ENCODE measurements around the gene DEFB132. TPM values are rescaled to one million over a fixed set of nuclear protein-coding genes. Genes with fewer than 3 reads are reported as not detected.

The DEFB132 gene
- total and polyA plus RNA-seq, 2 of the 8 experiments (the other 6 are each of a cell fraction or from before 2014, with no cell fraction given) = not detected

DNA sequence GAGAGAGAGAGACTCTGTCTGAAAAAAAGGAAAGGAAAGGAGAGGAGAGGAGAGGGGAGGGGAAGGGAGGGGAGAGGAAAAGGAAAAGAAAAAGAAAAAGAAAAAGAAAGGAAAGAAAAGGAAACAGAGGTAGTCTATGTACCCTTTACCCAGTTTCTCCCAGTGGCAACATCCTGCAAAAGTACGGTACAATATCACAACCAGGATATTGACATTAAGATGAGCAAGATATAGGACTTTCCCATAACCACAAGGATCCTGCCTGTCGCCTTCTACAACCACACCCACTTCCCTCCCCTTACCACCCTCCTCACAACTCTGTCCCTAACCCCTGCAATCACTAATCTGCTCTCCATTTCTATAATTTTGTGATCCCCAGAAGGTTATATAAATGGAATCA, 29.0 kb downstream of the DEFB132 start:
- Histone ChIP-seq H3K36me3 (ENCODE audit: control insufficient read depth in 2 of 4, insufficient read depth in 4 of 4, low read length in 3 of 4) (peaks cover 0 to 5% (median 2%) of the 10 kb centered on the region in 4 experiments; a peak in 2 of 8 replicates), H3K27ac (ENCODE audit: low read depth, low read length) (no peak overlapping the region), H3K14ac (ENCODE audit: insufficient read length) (no peak overlapping the region), H4K8ac (ENCODE audit: extremely low read depth, insufficient read depth, low read length) (no peak overlapping the region), H2BK5ac (ENCODE audit: low read depth, low read length) (no peak overlapping the region), H4K20me1 (replicated peaks in 1 of 2; ENCODE audit: control insufficient read depth in 1 of 2, insufficient read depth in 2 of 2, low read length in 2 of 2) (peaks cover 0 to 3% of the 10 kb centered on the region in 2 experiments), H3K18ac (ENCODE audit: extremely low read depth, low read length) (no peak overlapping the region), H3K23me2 (ENCODE audit: low read depth, low read length) (peaks cover 5% of the 10 kb centered on the region), H3K56ac (replicated peaks; ENCODE audit: insufficient read length, low read depth, low read length) (no peak overlapping the region), H4K91ac (replicated peaks; ENCODE audit: insufficient read length, low read length) (no peak overlapping the region), H4K5ac (ENCODE audit: insufficient read length, low read depth, low read length) (no peak overlapping the region), H2BK20ac (ENCODE audit: low read length) (no peak overlapping the region), H3K4me3 (ENCODE audit: extremely low read depth in 1 of 4, insufficient read depth in 2 of 4, low read depth in 3 of 4, low read length in 4 of 4) (no peak overlapping the region), H3K79me1 (ENCODE audit: low read depth, low read length) (no peaks in the 10 kb centered on the region), H3K9me3 (ENCODE audit: insufficient read depth in 2 of 2, low read depth in 1 of 2, low read length in 1 of 2) (no peaks in the 10 kb centered on the region), H2BK15ac (ENCODE audit: low read length) (no peak overlapping the region), H3K4me2 (ENCODE audit: insufficient read depth in 1 of 2, low read depth in 2 of 2, low read length in 2 of 2) (no peak overlapping the region), H3K23ac (ENCODE audit: insufficient read length) (no peak overlapping the region), H2AFZ (ENCODE audit: low read length) (no peak overlapping the region), H2BK12ac (ENCODE audit: low read depth, low read length) (no peak overlapping the region), H3K27me3 (replicated peaks in 1 of 4; ENCODE audit: control insufficient read depth in 3 of 4, extremely low read depth in 1 of 4, insufficient read depth in 3 of 4, low read length in 3 of 4) (peaks cover 0 to 2% (median 0%) of the 10 kb centered on the region in 4 experiments; a peak in 1 of 7 replicates), H3K4me1 (replicated peaks in 1 of 4; ENCODE audit: control insufficient read depth in 3 of 4, insufficient read depth in 4 of 4, low read length in 3 of 4) (peaks cover 0 to 5% (median 4%) of the 10 kb centered on the region in 4 experiments; a peak in 5 of 7 replicates), H3K9ac (replicated peaks in 1 of 4; ENCODE audit: extremely low read depth in 1 of 4, low read depth in 3 of 4, low read length in 3 of 4) (no peak overlapping the region), H3K79me2 (ENCODE audit: control insufficient read depth in 1 of 2, insufficient read depth in 2 of 2, low read length in 2 of 2) (peaks cover 0 to 4% of the 10 kb centered on the region in 2 experiments; a peak in 1 of 4 replicates), H3K4ac (replicated peaks; ENCODE audit: insufficient read length, low read depth, low read length) (no peak overlapping the region), H2BK120ac (replicated peaks; ENCODE audit: low read depth, low read length) (no peak overlapping the region), H2AK5ac (ENCODE audit: low read depth, low read length) (no peak overlapping the region)
- FAIRE-seq = no peak
- CTCF ChIA-PET (ENCODE audit: partially characterized antibody) = interaction anchor here (1.1 kb wide), 1 partner anchor 20 kb away, joined by 3 read pairs; no protein-coding TSS in a partner anchor
- no peak for DNase-seq (ENCODE audit: low read depth in 1 of 2, low spot score in 2 of 2)
- POLR2A ChIA-PET (ENCODE audit: partially characterized antibody) = no interaction called here
- 89% methylated on average over 2 of the region's 2 CpGs; no CpG with 5 or more reads in 1 of the 2 experiments for WGBS, 2 experiments (ENCODE audit: extremely low coverage in 1 of 2, insufficient coverage in 1 of 2, insufficient read length in 1 of 2, insufficient replicate concordance in 2 of 2, low coverage in 1 of 2, low lambda C conversion rate in 2 of 2, missing lambda C conversion rate in 1 of 2)
- TF ChIP-seq POU5F1 (IDR thresholded peaks at IDR 0.05; ENCODE audit: low read depth, low read length) (no peak), TAF1 (IDR thresholded peaks at IDR 0.05; ENCODE audit: low read depth, low read length) (no peak), RFX5 (IDR thresholded peaks at IDR 0.05; ENCODE audit: borderline replicate concordance, low read depth, low read length) (no peak), TEAD4 (IDR thresholded peaks at IDR 0.05; ENCODE audit: low read depth, low read length) (no peak), SP4 (IDR thresholded peaks at IDR 0.05; ENCODE audit: low read length) (no peak), YY1 (IDR thresholded peaks at IDR 0.05; ENCODE audit: low read depth, low read length) (no peak), SRF (IDR thresholded peaks at IDR 0.05; ENCODE audit: low read depth, low read length) (no peak), NRF1 (IDR thresholded peaks at IDR 0.05; ENCODE audit: low read depth, low read length) (no peak), GTF2F1 (IDR thresholded peaks at IDR 0.05; ENCODE audit: borderline replicate concordance, low read depth, low read length) (no peak), CHD1 (IDR thresholded peaks at IDR 0.05; ENCODE audit: low read depth, low read length) (no peak), ZNF274 (IDR thresholded peaks at IDR 0.05; ENCODE audit: borderline replicate concordance, extremely low read depth, low read length) (no peak), KDM4A (IDR thresholded peaks at IDR 0.05; ENCODE audit: low read depth, low read length, severe bottlenecking) (no peak)
- TF ChIP-seq, protein P1, sequence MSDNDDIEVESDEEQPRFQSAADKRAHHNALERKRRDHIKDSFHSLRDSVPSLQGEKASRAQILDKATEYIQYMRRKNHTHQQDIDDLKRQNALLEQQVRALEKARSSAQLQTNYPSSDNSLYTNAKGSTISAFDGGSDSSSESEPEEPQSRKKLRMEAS (IDR thresholded peaks at IDR 0.05) = no peak
- TF ChIP-seq, protein P2, sequence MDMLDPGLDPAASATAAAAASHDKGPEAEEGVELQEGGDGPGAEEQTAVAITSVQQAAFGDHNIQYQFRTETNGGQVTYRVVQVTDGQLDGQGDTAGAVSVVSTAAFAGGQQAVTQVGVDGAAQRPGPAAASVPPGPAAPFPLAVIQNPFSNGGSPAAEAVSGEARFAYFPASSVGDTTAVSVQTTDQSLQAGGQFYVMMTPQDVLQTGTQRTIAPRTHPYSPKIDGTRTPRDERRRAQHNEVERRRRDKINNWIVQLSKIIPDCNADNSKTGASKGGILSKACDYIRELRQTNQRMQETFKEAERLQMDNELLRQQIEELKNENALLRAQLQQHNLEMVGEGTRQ (IDR thresholded peaks at IDR 0.05; ENCODE audit: low read length) = no peak
